Measurements from ENCODE around the gene GRM3. TPM values are rescaled to one million over a fixed set of nuclear protein-coding genes. Genes with fewer than 3 reads are reported as not detected.

GRM3 gene
- polyA plus RNA-seq, 1 donor = 0.16 TPM

DNA sequence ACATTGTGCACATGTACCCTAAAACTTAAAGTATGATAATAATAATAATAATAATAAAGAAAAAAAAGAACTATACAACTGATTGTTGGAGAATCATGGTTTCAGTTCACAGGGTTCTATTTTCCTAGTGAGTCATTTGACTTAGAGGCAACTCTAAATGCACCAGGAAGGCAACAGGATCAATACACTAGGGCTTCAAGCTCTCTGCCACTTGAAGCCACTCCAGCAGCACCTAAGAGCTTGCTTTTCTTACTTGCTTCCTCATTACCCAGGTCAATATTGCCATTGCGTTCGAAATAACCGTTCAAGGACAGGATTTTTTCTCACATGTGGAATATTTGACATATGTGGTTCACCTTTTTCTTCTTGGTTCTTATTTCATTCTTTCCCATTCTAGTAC lies 189.7 kb downstream of the GRM3 start:
- Histone ChIP-seq H3K36me3 (ENCODE audit: control insufficient read depth, insufficient read depth, low read length) (no peaks in the 10 kb centered on the region), H3K27me3 (ENCODE audit: control insufficient read depth, insufficient read depth, low read length) (no peaks in the 10 kb centered on the region), H3K4me3 (ENCODE audit: low read length) (no peak overlapping the region), H3K4me1 (ENCODE audit: control insufficient read depth, insufficient read depth, low read length) (no peaks in the 10 kb centered on the region), H3K27ac (ENCODE audit: low read length) (no peak overlapping the region), H3K9me3 (ENCODE audit: control insufficient read depth, low read depth, low read length) (no peaks in the 10 kb centered on the region)
- no peak for DNase-seq
- WGBS (ENCODE audit: insufficient coverage, low lambda C conversion rate) = no CpG with 5 or more reads among the region's 3 CpGs

DNA sequence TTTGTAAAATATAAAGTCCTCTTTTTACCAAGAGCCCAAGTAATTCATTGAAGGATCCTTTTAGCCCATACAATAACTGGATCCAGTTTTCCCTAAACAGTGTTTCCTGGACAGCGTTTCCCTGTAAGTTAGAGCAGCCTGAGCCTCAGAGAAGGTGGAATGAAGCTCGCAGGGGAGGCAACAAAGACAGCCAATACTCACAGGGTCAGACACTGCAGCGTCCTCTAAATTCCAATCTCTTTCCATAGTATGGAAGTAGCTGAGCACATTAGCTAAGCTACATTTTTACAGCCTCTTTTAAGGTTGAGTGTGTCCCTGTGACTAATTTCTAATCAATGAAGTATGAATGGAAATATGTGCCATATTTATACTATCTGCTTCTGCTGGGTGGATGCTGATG lies 193.5 kb downstream of the GRM3 start:
- H3K36me3 ChIP-seq (ENCODE audit: control insufficient read depth, insufficient read depth, low read length) = no peaks in the 10 kb centered on the region
- WGBS (ENCODE audit: insufficient coverage, low lambda C conversion rate) = no CpG with 5 or more reads among the region's 3 CpGs
- H3K27me3 ChIP-seq (ENCODE audit: control insufficient read depth, insufficient read depth, low read length) = no peaks in the 10 kb centered on the region
- no peak overlapping the region for H3K27ac ChIP-seq (ENCODE audit: low read length)
- no peak overlapping the region for H3K4me3 ChIP-seq (ENCODE audit: low read length)
- no peaks in the 10 kb centered on the region for H3K4me1 ChIP-seq (ENCODE audit: control insufficient read depth, insufficient read depth, low read length)
- DNase-seq = no peak
- no peaks in the 10 kb centered on the region for H3K9me3 ChIP-seq (ENCODE audit: control insufficient read depth, low read depth, low read length)

- no peak overlapping the region for H3K27ac ChIP-seq (ENCODE audit: low read length)
- no peak overlapping the region for H3K4me3 ChIP-seq (ENCODE audit: low read length)
- DNase-seq = no peak
- H3K4me1 ChIP-seq (ENCODE audit: control insufficient read depth, insufficient read depth, low read length) = peaks cover 14% of the 10 kb centered on the region
- H3K36me3 ChIP-seq (ENCODE audit: control insufficient read depth, insufficient read depth, low read length) = no peaks in the 10 kb centered on the region
- 80% methylated on average over 1 of the region's 3 CpGs for WGBS (ENCODE audit: insufficient coverage, low lambda C conversion rate)
- no peaks in the 10 kb centered on the region for H3K27me3 ChIP-seq (ENCODE audit: control insufficient read depth, insufficient read depth, low read length)
- no peaks in the 10 kb centered on the region for H3K9me3 ChIP-seq (ENCODE audit: control insufficient read depth, low read depth, low read length)
Measured at GRCh38 chr7:86844608-86845007, 200.9 kb downstream of the GRM3 start.

- Histone ChIP-seq H3K27me3 (ENCODE audit: control insufficient read depth, insufficient read depth, low read length) (no peaks in the 10 kb centered on the region), H3K9me3 (ENCODE audit: control insufficient read depth, low read depth, low read length) (no peaks in the 10 kb centered on the region), H3K36me3 (ENCODE audit: control insufficient read depth, insufficient read depth, low read length) (no peaks in the 10 kb centered on the region), H3K4me1 (ENCODE audit: control insufficient read depth, insufficient read depth, low read length) (peaks cover 14% of the 10 kb centered on the region), H3K4me3 (ENCODE audit: low read length) (no peak overlapping the region), H3K27ac (ENCODE audit: low read length) (peak overlapping the region; percentile 47)
- 0% methylated on average over 1 of the region's 3 CpGs for WGBS (ENCODE audit: insufficient coverage, low lambda C conversion rate)
- peak; percentile 86 to 93 for DNase-seq
Measured at GRCh38 chr7:86846494-86847190, 202.9 kb downstream of the GRM3 start.

DNA sequence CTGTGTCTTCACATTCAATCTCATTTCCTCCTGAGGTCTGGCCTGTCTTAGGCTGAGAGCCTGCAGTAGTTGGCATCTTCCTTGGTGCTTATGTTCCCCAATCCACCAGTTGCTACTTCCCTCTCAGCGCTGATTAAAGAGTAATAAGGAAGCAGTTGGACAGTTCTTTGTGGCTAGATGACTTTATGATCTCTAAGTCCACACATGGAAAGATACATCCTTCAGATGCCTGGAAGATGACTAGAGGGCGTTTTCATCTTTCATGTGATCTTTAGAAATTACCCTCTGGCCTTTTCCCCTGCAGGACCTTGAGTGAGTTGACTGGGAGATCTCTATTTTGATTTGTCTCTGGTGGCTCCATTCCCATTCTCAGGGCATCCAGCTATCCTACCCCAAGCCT lies 204.5 kb downstream of the GRM3 start:
- 60% methylated on average over 1 of the region's 2 CpGs for WGBS (ENCODE audit: insufficient coverage, low lambda C conversion rate)
- no peaks in the 10 kb centered on the region for H3K27me3 ChIP-seq (ENCODE audit: control insufficient read depth, insufficient read depth, low read length)
- no peak overlapping the region for H3K4me3 ChIP-seq (ENCODE audit: low read length)
- H3K27ac ChIP-seq (ENCODE audit: low read length) = no peak overlapping the region
- peak; percentile 42 to 61 for DNase-seq
- H3K4me1 ChIP-seq (ENCODE audit: control insufficient read depth, insufficient read depth, low read length) = peaks cover 14% of the 10 kb centered on the region
- no peaks in the 10 kb centered on the region for H3K9me3 ChIP-seq (ENCODE audit: control insufficient read depth, low read depth, low read length)
- H3K36me3 ChIP-seq (ENCODE audit: control insufficient read depth, insufficient read depth, low read length) = no peaks in the 10 kb centered on the region

GRCh38 chr7:86851566-86851965 lies 207.9 kb downstream of the GRM3 start:
- DNase-seq = no peak
- Histone ChIP-seq H3K27ac (ENCODE audit: low read length) (no peak overlapping the region), H3K4me1 (ENCODE audit: control insufficient read depth, insufficient read depth, low read length) (peaks cover 9% of the 10 kb centered on the region), H3K4me3 (ENCODE audit: low read length) (no peak overlapping the region), H3K9me3 (ENCODE audit: control insufficient read depth, low read depth, low read length) (no peaks in the 10 kb centered on the region), H3K27me3 (ENCODE audit: control insufficient read depth, insufficient read depth, low read length) (no peaks in the 10 kb centered on the region), H3K36me3 (ENCODE audit: control insufficient read depth, insufficient read depth, low read length) (no peaks in the 10 kb centered on the region)
- no CpG with 5 or more reads among the region's 3 CpGs for WGBS (ENCODE audit: insufficient coverage, low lambda C conversion rate)

DNA sequence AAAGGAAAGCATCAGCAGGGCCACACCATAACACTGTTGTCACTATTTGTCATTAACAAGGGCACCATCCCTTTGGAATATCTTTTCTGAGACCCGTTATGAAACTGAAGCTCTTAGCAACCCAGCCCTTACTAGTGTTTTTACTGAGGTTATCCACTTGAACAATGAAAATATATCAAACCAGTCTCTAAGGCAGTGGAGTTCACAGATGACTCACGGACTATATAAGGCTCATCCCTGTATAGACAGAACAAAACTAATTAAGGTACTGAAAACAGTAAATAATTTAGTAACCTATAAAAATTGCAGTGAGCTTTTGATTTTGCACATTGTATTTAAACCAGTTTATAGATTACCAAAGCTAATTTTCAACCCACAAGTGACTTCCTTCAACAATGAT lies 219.7 kb downstream of the GRM3 start:
- no peaks in the 10 kb centered on the region for H3K4me1 ChIP-seq (ENCODE audit: control insufficient read depth, insufficient read depth, low read length)

GRCh38 chr7:86867163-86867762 lies 223.6 kb downstream of the GRM3 start:
- Histone ChIP-seq H3K27me3 (ENCODE audit: control insufficient read depth, insufficient read depth, low read length) (no peaks in the 10 kb centered on the region), H3K4me1 (ENCODE audit: control insufficient read depth, insufficient read depth, low read length) (no peaks in the 10 kb centered on the region), H3K4me3 (ENCODE audit: low read length) (no peak overlapping the region), H3K27ac (ENCODE audit: low read length) (no peak overlapping the region), H3K9me3 (ENCODE audit: control insufficient read depth, low read depth, low read length) (no peaks in the 10 kb centered on the region), H3K36me3 (ENCODE audit: control insufficient read depth, insufficient read depth, low read length) (no peaks in the 10 kb centered on the region)
- no peak for DNase-seq
- WGBS (ENCODE audit: insufficient coverage, low lambda C conversion rate) = 100% methylated on average over 1 of the region's 5 CpGs

More for the DNA sequence above, 219.7 kb downstream of the GRM3 start:
- Histone ChIP-seq H3K27me3 (ENCODE audit: control insufficient read depth, insufficient read depth, low read length) (no peaks in the 10 kb centered on the region), H3K36me3 (ENCODE audit: control insufficient read depth, insufficient read depth, low read length) (no peaks in the 10 kb centered on the region), H3K9me3 (ENCODE audit: control insufficient read depth, low read depth, low read length) (no peaks in the 10 kb centered on the region), H3K27ac (ENCODE audit: low read length) (no peak overlapping the region), H3K4me3 (ENCODE audit: low read length) (no peak overlapping the region)
- no peak for DNase-seq
- 100% methylated on average over 1 of the region's 2 CpGs for WGBS (ENCODE audit: insufficient coverage, low lambda C conversion rate)

DNA sequence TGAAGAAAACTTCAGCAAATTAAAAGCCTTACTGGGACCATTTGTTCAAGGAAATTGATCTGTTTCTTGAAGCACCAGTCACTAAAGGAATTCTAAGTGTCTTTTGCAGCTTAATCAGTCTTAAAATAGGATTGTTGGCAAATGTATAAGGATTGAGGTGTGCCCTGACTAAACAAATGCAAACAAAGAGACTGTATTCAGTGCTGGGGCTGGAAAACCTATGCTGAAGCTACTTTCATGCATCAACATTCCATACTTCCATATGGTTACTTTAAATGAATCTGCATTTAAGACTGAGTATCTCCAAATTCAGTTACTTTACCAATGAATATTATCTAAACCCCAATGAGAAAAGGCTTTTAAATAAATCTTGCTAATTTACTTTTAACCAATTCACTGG lies 232.4 kb downstream of the GRM3 start:
- Histone ChIP-seq H3K9me3 (ENCODE audit: control insufficient read depth, low read depth, low read length) (no peaks in the 10 kb centered on the region), H3K27ac (ENCODE audit: low read length) (no peak overlapping the region), H3K4me1 (ENCODE audit: control insufficient read depth, insufficient read depth, low read length) (no peaks in the 10 kb centered on the region), H3K27me3 (ENCODE audit: control insufficient read depth, insufficient read depth, low read length) (no peaks in the 10 kb centered on the region), H3K4me3 (ENCODE audit: low read length) (no peak overlapping the region), H3K36me3 (ENCODE audit: control insufficient read depth, insufficient read depth, low read length) (no peaks in the 10 kb centered on the region)
- no peak for DNase-seq

GRCh38 chr7:86884152-86884551 lies 240.4 kb downstream of the GRM3 start:
- no peak overlapping the region for H3K4me3 ChIP-seq (ENCODE audit: low read length)
- no peaks in the 10 kb centered on the region for H3K36me3 ChIP-seq (ENCODE audit: control insufficient read depth, insufficient read depth, low read length)
- no peaks in the 10 kb centered on the region for H3K9me3 ChIP-seq (ENCODE audit: control insufficient read depth, low read depth, low read length)
- no CpG with 5 or more reads among the region's 2 CpGs for WGBS (ENCODE audit: insufficient coverage, low lambda C conversion rate)
- no peak overlapping the region for H3K27ac ChIP-seq (ENCODE audit: low read length)
- no peaks in the 10 kb centered on the region for H3K27me3 ChIP-seq (ENCODE audit: control insufficient read depth, insufficient read depth, low read length)
- H3K4me1 ChIP-seq (ENCODE audit: control insufficient read depth, insufficient read depth, low read length) = no peaks in the 10 kb centered on the region
- peak in 1 of 2 donors; percentile 14 for DNase-seq

DNA sequence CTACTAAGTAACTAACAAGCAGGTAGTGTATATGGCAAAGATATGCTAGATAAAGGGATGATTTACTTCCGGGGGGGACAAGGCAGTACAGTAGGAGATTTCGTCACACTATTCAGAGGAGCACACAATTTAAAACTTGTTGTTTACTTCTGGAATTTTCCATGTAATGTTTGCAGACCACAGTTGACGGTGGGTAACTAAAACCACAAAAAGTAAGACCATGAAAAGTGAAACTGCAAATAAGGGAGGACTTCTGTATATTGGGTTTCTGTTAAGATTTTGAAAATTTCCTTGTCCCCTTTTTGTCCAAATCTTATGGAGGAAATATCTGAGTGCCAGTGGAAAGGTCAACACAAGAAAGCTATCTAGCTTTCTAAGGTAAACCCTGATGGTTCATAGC lies 245.8 kb downstream of the GRM3 start:
- no peaks in the 10 kb centered on the region for H3K36me3 ChIP-seq (ENCODE audit: control insufficient read depth, insufficient read depth, low read length)
- H3K27me3 ChIP-seq (ENCODE audit: control insufficient read depth, insufficient read depth, low read length) = no peaks in the 10 kb centered on the region
- H3K4me3 ChIP-seq (ENCODE audit: low read length) = no peak overlapping the region
- WGBS (ENCODE audit: insufficient coverage, low lambda C conversion rate) = no CpG with 5 or more reads among the region's 3 CpGs
- no peaks in the 10 kb centered on the region for H3K4me1 ChIP-seq (ENCODE audit: control insufficient read depth, insufficient read depth, low read length)
- DNase-seq = no peak
- H3K9me3 ChIP-seq (ENCODE audit: control insufficient read depth, low read depth, low read length) = no peaks in the 10 kb centered on the region
- H3K27ac ChIP-seq (ENCODE audit: low read length) = no peak overlapping the region
